BJ (cell line): ENCODE measurements around the gene ACOXL. TPM values are rescaled to one million over a fixed set of nuclear protein-coding genes. Genes with fewer than 3 reads are reported as not detected.

Source experiments
- CTCF ChIA-PET: fragments of 350-600 bp; formaldehyde crosslinking; extraction: SDS; loops from one replicate; lab custom pipeline; 2021; ENCODE audit warnings: antibody characterized with exemption, inconsistent platforms; lab: Yijun Ruan, JAX
- POLR2A ChIA-PET: fragments of 300-600 bp; sonication (Branson Sonifier 250); formaldehyde crosslinking; extraction: SDS; loops from one replicate; lab custom pipeline; 2021; ENCODE audit warnings: antibody characterized with exemption; lab: Charles Lee
- DNase-seq: peaks from one replicate; pipeline ENCODE4 v3.0.0-alpha.2; 2011; ENCODE audit warnings: low read depth
- H3K27me3 ChIP-seq: 2 replicates; pipeline ENCODE4 v1.6.0; 2011; ENCODE audit warnings: low read length; ENCODE audit not compliant: control insufficient read depth, insufficient read depth
- H3K36me3 ChIP-seq: 2 replicates; pipeline ENCODE4 v1.5.1; 2011; ENCODE audit warnings: low read length; ENCODE audit not compliant: control insufficient read depth, insufficient read depth
- H3K4me3 ChIP-seq: 2 replicates; pipeline ENCODE4 v1.5.1; 2011; ENCODE audit warnings: low read depth, mild to moderate bottlenecking, control low read depth, low read length
- CTCF ChIP-seq: IDR thresholded peaks from 2 replicates; pipeline ENCODE4 v1.5.1; 2011; ENCODE audit warnings: low read depth, mild to moderate bottlenecking, control low read depth, inconsistent platforms, low read length, moderate library complexity; ENCODE audit not compliant: insufficient read depth
- polyA plus RNA-seq: library from polyadenylated mRNA; depleted of rRNA; stranded (reverse); fragments of >200 nt; gene quantifications from 2 replicates; pipeline ENCODE4 v1.2.3, GENCODE V29; 2011

The ACOXL gene
- polyA plus RNA-seq, 1 experiment = not detected

GRCh38 chr2:111055735-111056134 is 323.4 kb downstream of the ACOXL start:
- POLR2A ChIA-PET = no interaction called here
- H3K4me3 ChIP-seq = no peak overlapping the region
- no peaks in the 10 kb centered on the region for H3K36me3 ChIP-seq
- H3K27me3 ChIP-seq = peaks cover 18% of the 10 kb centered on the region
- TF ChIP-seq CTCF = no peak
- CTCF ChIA-PET = no interaction called here
- DNase-seq = no peak

GRCh38 chr2:111057045-111057444 is 324.7 kb downstream of the ACOXL start:
- CTCF ChIA-PET = interaction anchor here (0.6 kb wide), 1 partner anchor 580 kb away, joined by 3 read pairs; no protein-coding TSS in a partner anchor
- POLR2A ChIA-PET = no interaction called here
- no peak for TF ChIP-seq CTCF
- no peak for DNase-seq
- Histone ChIP-seq H3K27me3 (peaks cover 18% of the 10 kb centered on the region), H3K36me3 (no peaks in the 10 kb centered on the region), H3K4me3 (no peak overlapping the region)

- Histone ChIP-seq H3K4me3 (no peak overlapping the region), H3K27me3 (peaks cover 16% of the 10 kb centered on the region), H3K36me3 (no peaks in the 10 kb centered on the region)
- ChIA-PET POLR2A (no interaction called here), CTCF (interaction anchor here (0.6 kb wide), 1 partner anchor 36 kb away, joined by 3 read pairs; no protein-coding TSS in a partner anchor)
- DNase-seq = no peak
- no peak for TF ChIP-seq CTCF
Observed at GRCh38 chr2:111057721-111058120, 325.3 kb downstream of the ACOXL start.

GRCh38 chr2:111058264-111058663 is 325.9 kb downstream of the ACOXL start:
- POLR2A ChIA-PET = no interaction called here
- Histone ChIP-seq H3K4me3 (no peak overlapping the region), H3K27me3 (peaks cover 16% of the 10 kb centered on the region), H3K36me3 (no peaks in the 10 kb centered on the region)
- DNase-seq = no peak
- CTCF ChIA-PET = interaction anchor here (0.6 kb wide), 1 partner anchor 36 kb away, joined by 3 read pairs; no protein-coding TSS in a partner anchor
- TF ChIP-seq CTCF = no peak

- H3K27me3 ChIP-seq = peaks cover 11% of the 10 kb centered on the region
- no peak overlapping the region for H3K4me3 ChIP-seq
- DNase-seq = no peak
- no peaks in the 10 kb centered on the region for H3K36me3 ChIP-seq
- POLR2A ChIA-PET = no interaction called here
- CTCF ChIA-PET = no interaction called here
- no peak for TF ChIP-seq CTCF
Observed at GRCh38 chr2:111061191-111061590, 328.8 kb downstream of the ACOXL start.
